HG03432 (cell line): Measurements from ENCODE around the gene MAGEA3.
"Not testable (repeated sequence)": the region's sequence is repeated elsewhere in the genome, so short reads cannot be mapped to it uniquely, and the experiment has no call there.

Experiments
- ATAC-seq: cut with Tn5 transposase; IDR thresholded peaks from one replicate; pipeline ENCODE4 v1.9.1; 2021; ENCODE audit warnings: mild to moderate bottlenecking, moderate library complexity; ENCODE audit not compliant: unreplicated experiment

MAGEA3 gene, protein sequence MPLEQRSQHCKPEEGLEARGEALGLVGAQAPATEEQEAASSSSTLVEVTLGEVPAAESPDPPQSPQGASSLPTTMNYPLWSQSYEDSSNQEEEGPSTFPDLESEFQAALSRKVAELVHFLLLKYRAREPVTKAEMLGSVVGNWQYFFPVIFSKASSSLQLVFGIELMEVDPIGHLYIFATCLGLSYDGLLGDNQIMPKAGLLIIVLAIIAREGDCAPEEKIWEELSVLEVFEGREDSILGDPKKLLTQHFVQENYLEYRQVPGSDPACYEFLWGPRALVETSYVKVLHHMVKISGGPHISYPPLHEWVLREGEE

GRCh38 chrX:152697952-152698931 lies at the start of gene MAGEA3:
TSS of gene MAGEA3 (plus strand) at chrX:152698794. CDS start at chrX:152700833, 2,039 bp downstream.
- ATAC-seq = not testable (repeated sequence)

DNA sequence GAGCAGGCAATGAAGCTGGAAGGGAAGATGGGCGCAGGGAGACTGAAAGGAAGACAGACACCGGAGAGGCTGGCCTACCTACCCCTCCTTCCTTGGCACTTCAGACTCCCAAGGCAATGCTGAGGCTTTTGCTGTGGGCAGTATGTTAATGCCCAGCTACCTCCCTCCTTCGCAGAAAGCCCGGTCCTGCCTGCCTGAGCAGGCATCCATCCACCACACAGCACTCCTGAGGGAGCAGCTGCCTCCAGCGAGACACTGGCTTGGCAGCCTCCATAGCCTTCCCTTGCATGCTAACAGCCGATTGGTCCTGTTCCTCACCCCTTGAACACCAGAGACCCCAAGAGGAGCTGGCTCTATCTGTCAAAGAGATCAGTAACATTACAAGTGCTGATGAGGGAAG lies 46.5 kb upstream of the MAGEA3 start:
- ATAC-seq = no peak

- no peak for ATAC-seq
These were observed 46.1 kb upstream of the MAGEA3 start for GRCh38 chrX:152652467-152652866.

DNA sequence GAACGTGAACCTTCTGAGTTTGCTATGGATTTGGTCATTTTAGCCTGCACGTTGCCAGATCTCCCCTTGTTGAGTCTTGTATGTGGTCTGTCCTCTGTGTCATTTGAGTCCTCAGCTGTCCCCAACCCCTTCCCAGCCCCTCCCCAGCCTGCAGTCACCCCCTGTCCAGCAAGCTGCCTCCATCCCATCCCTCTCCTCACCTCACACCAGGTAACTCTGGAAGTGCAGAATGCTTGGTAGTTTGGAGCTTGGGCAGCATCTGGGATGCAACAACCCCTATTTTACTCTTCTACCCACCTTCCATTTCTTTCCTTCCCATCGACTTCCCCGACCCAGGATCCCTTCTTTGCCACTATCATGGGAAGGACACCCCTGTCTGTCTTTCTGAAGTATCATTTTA lies 42.5 kb upstream of the MAGEA3 start:
- ATAC-seq = no peak

- ATAC-seq = no peak
These were observed 41.7 kb upstream of the MAGEA3 start for GRCh38 chrX:152656890-152657289.

DNA sequence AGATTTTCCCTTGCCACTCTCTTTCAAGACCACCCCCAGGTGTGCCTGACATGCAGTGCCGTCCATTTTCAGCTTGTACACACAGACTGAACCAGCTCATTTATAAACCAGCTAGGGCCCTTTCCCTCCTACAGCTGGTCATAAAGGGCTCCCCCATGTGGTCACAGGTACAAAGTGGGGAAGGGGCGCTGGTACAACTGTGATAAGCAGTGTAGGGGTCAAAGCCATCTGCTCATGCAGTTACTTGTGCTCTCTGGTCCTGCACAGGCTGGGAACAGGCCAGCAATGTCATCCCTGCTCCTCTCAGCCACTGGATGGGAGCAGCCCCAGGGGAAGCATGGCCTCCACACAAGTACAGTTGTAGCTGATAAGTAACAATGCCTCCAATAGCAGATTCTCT lies 40.3 kb upstream of the MAGEA3 start:
- ATAC-seq = no peak

GRCh38 chrX:152663086-152663485 lies 35.5 kb upstream of the MAGEA3 start:
- no peak for ATAC-seq

GRCh38 chrX:152674135-152674534 lies 24.5 kb upstream of the MAGEA3 start:
- no peak for ATAC-seq

DNA sequence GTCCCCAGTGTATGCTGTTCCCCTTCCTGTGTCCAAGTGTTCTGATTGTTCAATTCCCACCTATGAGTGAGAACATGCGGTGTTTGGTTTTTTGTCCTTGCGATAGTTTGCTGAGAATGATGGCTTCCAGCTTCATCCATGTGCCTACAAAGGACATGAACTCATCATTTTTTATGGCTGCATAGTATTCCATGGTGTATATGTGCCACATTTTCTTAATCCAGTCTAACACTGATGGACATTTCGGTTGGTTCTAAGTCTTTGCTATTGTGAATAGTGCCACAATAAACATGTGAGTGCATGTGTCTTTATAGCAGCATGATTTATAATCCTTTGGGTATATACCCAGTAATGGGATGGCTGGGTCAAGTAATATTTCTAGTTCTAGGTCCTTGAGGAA lies 23.9 kb upstream of the MAGEA3 start:
- ATAC-seq = not testable (repeated sequence)

- ATAC-seq = not testable (repeated sequence)
These were observed 17.6 kb upstream of the MAGEA3 start for GRCh38 chrX:152681012-152681411.

- ATAC-seq = not testable (repeated sequence)
These were observed 1.8 kb downstream of the MAGEA3 start for GRCh38 chrX:152700390-152700789.

DNA sequence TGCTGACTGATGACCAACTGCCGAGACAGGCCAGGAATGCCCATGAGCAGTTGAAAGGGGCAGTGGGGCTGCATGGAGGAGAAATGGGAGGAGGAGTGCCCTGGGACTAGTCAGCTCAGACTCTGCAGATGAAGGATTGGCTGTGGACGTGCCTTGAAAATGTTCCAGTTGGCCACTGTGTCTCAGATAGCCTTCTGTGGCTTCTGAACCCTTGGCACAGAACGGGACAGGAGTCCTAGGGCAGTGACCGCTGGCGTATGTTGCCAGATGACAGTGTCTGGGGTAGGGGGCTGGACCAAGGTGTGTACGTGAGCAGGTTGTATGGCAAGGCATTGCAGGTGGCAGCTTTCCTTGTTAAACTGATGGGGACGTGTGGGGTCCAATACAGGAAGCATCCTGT lies 7.9 kb downstream of the MAGEA3 start:
- ATAC-seq = not testable (repeated sequence)

GRCh38 chrX:152709173-152709572 lies 10.6 kb downstream of the MAGEA3 start, which contains the start of gene CSAG2:
TSS of gene CSAG2 (minus strand) at chrX:152709273. CDS start at chrX:152709112, 161 bp downstream.
- not testable (repeated sequence) for ATAC-seq

DNA sequence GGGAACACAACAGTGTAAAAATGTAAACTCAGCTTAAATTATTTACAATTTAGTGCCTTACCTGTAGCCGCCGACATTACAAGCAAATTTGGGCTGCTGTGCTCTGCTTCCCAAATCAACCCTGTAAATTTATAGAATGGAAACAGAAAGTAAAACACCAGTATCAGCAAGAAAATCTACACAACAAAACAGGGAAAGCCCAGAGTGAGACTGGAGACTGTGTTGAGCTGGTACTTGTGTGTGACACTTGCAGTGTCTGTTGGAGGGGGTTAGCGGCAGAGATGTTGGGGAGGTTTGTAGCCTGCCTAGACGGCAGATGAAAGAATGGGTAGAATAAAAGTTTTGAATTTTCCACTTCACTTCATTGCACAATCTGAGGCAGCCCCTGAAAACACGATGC lies 14.6 kb downstream of the MAGEA3 start:
- ATAC-seq = not testable (repeated sequence)

GRCh38 chrX:152713815-152714787 lies 15.5 kb downstream of the MAGEA3 start, which contains the start of gene MAGEA2B:
TSS of gene MAGEA2B (plus strand) at chrX:152714628. CDS start at chrX:152717107, 2,479 bp downstream.
- ATAC-seq = not testable (repeated sequence)

GRCh38 chrX:152725409-152725808 lies 26.8 kb downstream of the MAGEA3 start:
- ATAC-seq = no peak

DNA sequence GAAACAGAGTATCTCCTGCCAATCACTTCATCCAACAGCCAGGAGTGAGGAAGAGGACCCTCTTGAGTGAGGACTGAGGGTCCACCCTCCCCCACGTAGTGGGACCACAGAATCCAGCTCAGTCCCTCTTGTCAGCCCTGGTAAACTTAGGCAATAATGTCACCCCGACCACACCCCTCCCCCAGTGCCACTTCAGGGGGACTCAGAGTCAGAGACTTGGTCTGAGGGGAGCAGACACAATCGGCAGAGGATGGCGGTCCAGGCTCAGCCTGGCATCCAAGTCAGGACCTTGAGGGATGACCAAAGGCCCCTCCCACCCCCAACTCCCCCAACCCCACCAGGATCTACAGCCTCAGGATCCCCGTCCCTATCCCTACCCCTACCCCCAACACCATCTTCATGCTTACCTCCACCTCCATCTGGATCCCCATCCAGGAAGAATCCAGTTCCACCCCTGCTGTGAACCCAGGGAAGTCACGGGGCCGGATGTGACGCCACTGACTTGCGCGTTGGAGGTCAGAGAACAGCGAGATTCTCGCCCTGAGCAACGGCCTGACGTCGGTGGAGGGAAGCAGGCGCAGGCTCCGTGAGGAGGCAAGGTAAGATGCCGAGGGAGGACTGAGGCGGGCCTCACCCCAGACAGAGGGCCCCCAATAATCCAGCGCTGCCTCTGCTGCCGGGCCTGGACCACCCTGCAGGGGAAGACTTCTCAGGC lies 34.8 kb downstream of the MAGEA3 start, which contains the start of the genes CSAG1 and MAGEA12:
Gene CSAG1, minus strand, starts transcription at position 461 of the 715 bp plus-strand sequence. CDS start 1,261 bp downstream, outside the sequence.
Gene MAGEA12, plus strand, starts transcription at position 497 of the 715 bp plus-strand sequence. CDS start 2,405 bp downstream, outside the sequence.
- ATAC-seq = no peak

DNA sequence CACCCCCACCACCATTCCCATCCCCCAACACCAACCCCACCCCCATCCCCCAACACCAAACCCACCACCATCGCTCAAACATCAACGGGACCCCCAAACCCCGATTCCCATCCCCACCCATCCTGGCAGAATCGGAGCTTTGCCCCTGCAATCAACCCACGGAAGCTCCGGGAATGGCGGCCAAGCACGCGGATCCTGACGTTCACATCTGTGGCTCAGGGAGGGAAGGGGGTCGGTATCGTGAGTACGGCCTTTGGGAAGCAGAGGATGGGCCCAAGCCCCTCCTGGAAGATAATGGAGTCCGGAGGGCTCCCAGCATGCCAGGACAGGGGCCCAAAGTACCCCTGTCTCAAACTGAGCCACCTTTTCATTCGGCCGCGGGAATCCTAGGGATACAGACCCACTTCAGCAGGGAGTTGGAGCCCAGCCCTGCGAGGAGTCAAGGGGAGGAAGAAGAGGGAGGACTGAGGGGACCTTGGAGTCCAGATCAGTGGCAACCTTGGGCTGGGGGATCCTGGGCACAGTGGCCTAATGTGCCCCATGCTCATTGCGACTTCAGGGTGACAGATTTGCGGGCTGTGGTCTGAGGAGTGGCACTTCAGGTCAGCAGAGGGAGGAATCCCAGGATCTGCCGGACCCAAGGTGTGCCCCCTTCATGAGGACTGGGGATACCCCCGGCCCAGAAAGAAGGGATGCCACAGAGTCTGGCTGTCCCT lies 35.7 kb downstream of the MAGEA3 start:
- not testable (repeated sequence) for ATAC-seq

DNA sequence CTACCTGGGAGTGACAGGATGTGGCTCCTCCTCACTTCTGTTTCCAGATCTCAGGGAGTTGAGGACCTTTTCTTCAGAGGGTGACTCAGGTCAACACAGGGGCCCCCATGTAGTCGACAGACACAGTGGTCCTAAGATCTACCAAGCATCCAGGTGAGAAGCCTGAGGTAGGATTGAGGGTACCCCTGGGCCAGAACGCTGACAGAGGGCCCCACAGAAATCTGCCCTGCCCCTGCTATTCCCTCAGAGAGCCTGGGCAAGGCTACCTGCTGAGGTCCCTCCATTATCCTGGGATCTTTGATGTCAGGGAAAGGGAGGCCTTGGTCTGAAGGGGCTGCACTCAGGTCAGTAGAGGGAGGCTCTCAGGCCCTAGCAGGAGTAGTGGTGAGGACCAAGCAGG lies 36.5 kb downstream of the MAGEA3 start:
- ATAC-seq = no peak
